ENCODE measurements around the gene PLEKHA8.

DNA sequence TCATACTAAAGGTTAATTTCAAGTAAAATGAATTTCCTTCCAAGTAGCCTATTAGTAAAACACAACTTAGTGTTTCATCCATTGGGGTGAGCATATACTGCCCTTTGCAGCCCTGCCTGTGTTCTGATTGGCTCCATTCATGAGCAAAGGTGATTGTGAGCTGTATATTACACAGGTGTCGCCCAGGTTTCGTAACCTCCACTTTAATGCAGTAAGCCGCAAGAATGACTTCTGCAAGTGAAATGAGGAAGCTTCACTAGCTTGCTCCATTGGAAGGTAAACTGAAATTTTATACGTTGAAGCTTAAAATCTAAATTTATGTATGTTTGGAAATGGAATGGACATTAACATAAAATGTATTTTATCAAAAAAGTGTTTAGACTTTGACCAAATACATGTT is 131.0 kb downstream of the PLEKHA8 start:
- TF ChIP-seq, protein P1, sequence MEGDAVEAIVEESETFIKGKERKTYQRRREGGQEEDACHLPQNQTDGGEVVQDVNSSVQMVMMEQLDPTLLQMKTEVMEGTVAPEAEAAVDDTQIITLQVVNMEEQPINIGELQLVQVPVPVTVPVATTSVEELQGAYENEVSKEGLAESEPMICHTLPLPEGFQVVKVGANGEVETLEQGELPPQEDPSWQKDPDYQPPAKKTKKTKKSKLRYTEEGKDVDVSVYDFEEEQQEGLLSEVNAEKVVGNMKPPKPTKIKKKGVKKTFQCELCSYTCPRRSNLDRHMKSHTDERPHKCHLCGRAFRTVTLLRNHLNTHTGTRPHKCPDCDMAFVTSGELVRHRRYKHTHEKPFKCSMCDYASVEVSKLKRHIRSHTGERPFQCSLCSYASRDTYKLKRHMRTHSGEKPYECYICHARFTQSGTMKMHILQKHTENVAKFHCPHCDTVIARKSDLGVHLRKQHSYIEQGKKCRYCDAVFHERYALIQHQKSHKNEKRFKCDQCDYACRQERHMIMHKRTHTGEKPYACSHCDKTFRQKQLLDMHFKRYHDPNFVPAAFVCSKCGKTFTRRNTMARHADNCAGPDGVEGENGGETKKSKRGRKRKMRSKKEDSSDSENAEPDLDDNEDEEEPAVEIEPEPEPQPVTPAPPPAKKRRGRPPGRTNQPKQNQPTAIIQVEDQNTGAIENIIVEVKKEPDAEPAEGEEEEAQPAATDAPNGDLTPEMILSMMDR (IDR thresholded peaks at IDR 0.05), result no peak
- TF ChIP-seq POLR2AphosphoS5 (IDR thresholded peaks at IDR 0.05) (peak in 1 of 3 donors; percentile 8), POLR2A (IDR thresholded peaks at IDR 0.05) (no peak), EP300 (IDR thresholded peaks at IDR 0.05; ENCODE audit: low read depth) (no peak)

All from transverse colon (tissue), 4 donors.